Neural progenitor cell (in vitro differentiated cells): ENCODE measurements around the gene SUCNR1. TPM values are rescaled to one million over a fixed set of nuclear protein-coding genes. Genes with fewer than 3 reads are reported as not detected.

Experiments
- DNase-seq: peaks from one replicate; pipeline ENCODE4 v3.0.0-alpha.2; 2016; ENCODE audit warnings: low spot score
- H2AFZ ChIP-seq: fragments of 200-600 bp; sonication (generic); replicated peaks from 2 replicates; pipeline ENCODE4 v1.6.1; 2016; ENCODE audit warnings: antibody characterized with exemption
- H3F3A ChIP-seq: fragments of 200-600 bp; sonication (generic); 2 replicates; pipeline ENCODE4 v1.6.1; 2016; ENCODE audit warnings: antibody characterized with exemption, low read depth
- H3K27ac ChIP-seq: fragments of 200-600 bp; sonication (generic); 2 replicates; pipeline ENCODE4 v1.5.1; 2016; ENCODE audit warnings: mild to moderate bottlenecking
- H3K27me3 ChIP-seq: fragments of 200-600 bp; sonication (generic); 2 replicates; pipeline ENCODE4 v1.6.1; 2016; ENCODE audit warnings: mild to moderate bottlenecking, moderate library complexity
- H3K36me3 ChIP-seq: fragments of 200-600 bp; sonication (generic); 2 replicates; pipeline ENCODE4 v1.5.1; 2016
- H3K4me1 ChIP-seq: fragments of 200-600 bp; sonication (generic); 2 replicates; pipeline ENCODE4 v1.6.1; 2016; ENCODE audit warnings: mixed run types
- H3K4me2 ChIP-seq: fragments of 200-600 bp; sonication (generic); 2 replicates; pipeline ENCODE4 v1.6.1; 2016
- H3K4me3 ChIP-seq: fragments of 200-600 bp; sonication (generic); 2 replicates; pipeline ENCODE4 v1.5.1; 2016
- H3K79me2 ChIP-seq: fragments of 200-600 bp; sonication (generic); 2 replicates; pipeline ENCODE4 v1.6.1; 2016; ENCODE audit warnings: low read depth
- H3K9ac ChIP-seq: fragments of 200-600 bp; sonication (generic); 2 replicates; pipeline ENCODE4 v1.6.1; 2016
- H3K9me3 ChIP-seq: fragments of 200-600 bp; sonication (generic); 2 replicates; pipeline ENCODE4 v1.5.1; 2016; ENCODE audit warnings: low read depth
- H4K20me1 ChIP-seq: fragments of 200-600 bp; sonication (generic); 2 replicates; pipeline ENCODE4 v1.6.1; 2016; ENCODE audit warnings: low read depth
- H3K27ac Mint-ChIP-seq: 3 replicates; pipeline ENCODE4 v1.8.0; 2021; ENCODE audit warnings: mixed read lengths
- H3K27me3 Mint-ChIP-seq: 2 replicates; pipeline ENCODE4 v1.8.0; 2022; ENCODE audit warnings: low read depth, mild to moderate bottlenecking, inconsistent platforms, moderate library complexity, mixed read lengths; ENCODE audit not compliant: insufficient read depth
- H3K36me3 Mint-ChIP-seq: 3 replicates; pipeline ENCODE4 v1.8.0; 2021; ENCODE audit warnings: mixed read lengths
- H3K4me1 Mint-ChIP-seq: 3 replicates; pipeline ENCODE4 v1.8.0; 2021; ENCODE audit warnings: mixed read lengths
- H3K4me3 Mint-ChIP-seq: 3 replicates; pipeline ENCODE4 v1.8.0; 2021; ENCODE audit warnings: mild to moderate bottlenecking, moderate library complexity, mixed read lengths
- H3K9me3 Mint-ChIP-seq: 3 replicates; pipeline ENCODE4 v1.8.0; 2020; ENCODE audit warnings: mixed read lengths
- EZH2 ChIP-seq: fragments of 200-600 bp; sonication (generic); IDR thresholded peaks from 2 replicates; pipeline ENCODE4 v1.6.1; 2017; ENCODE audit warnings: antibody characterized with exemption, mild to moderate bottlenecking, moderate library complexity
- EZH2phosphoT487 ChIP-seq: fragments of 200-600 bp; sonication (generic); IDR thresholded peaks from 2 replicates; pipeline ENCODE4 v1.6.1; 2017; ENCODE audit warnings: antibody characterized with exemption
- total RNA-seq: library from RNA; depleted of rRNA; stranded (reverse); fragments of >200 nt; gene quantifications from 2 replicates; pipeline ENCODE4 v1.2.3, GENCODE V29; 2015; ENCODE audit warnings: low replicate concordance
- TF ChIP-seq, protein P1 (sequence below): fragments of 200-600 bp; sonication (generic); IDR thresholded peaks from 2 replicates; pipeline ENCODE4 v1.5.1; 2017; ENCODE audit warnings: antibody characterized with exemption, mild to moderate bottlenecking

SUCNR1 gene
- total RNA-seq, 1 donor from 2014 or later = not detected

DNA sequence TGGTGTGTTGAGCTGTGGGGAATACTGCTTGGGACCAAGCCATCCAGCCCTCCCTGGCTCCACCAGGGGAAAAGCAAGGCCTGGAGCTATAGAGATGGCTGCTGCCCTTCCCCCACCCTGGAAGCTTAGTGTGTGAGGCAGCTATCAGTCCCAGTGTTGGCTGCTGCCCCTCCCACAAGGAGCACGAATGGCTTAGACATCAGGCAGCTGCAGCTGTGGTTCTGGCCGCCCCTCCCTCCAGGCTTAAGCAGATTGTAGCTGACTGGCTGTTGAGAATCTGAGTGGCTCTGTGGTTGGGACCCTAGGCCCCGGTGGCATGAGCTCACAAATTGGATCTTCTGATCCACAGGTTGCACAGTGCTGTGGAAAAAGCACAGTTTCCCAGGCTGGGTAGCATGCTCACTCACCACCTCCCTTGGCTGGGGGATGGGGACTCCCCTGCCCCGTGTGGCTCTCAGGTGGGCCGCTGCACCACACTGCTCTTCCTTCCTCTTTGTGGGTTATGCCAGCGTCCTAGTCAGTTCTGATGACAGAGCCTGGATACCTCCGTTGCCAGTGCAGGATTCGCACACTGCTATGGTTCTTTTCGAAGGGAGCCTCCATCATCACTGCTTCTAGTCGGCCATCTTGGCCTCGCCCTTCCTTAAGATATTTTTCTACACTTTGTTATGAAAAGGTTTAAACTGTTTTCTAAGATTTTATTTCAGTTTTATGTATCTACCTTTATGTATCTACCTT is 21.2 kb upstream of the SUCNR1 start:
- peaks cover 5% of the 10 kb centered on the region for H3K27me3 Mint-ChIP-seq
- no peaks in the 10 kb centered on the region for H3K9me3 ChIP-seq
- H3K27ac ChIP-seq = no peak overlapping the region
- peaks cover 3% of the 10 kb centered on the region for H3K9me3 Mint-ChIP-seq
- H3K27ac Mint-ChIP-seq = no peak overlapping the region
- no peaks in the 10 kb centered on the region for H3K79me2 ChIP-seq
- no peak overlapping the region for H3K4me3 ChIP-seq
- no peak overlapping the region for H3K9ac ChIP-seq
- H3K4me1 Mint-ChIP-seq = no peaks in the 10 kb centered on the region
- H3K4me3 Mint-ChIP-seq = no peak overlapping the region
- no peaks in the 10 kb centered on the region for H3K27me3 ChIP-seq
- H4K20me1 ChIP-seq = no peaks in the 10 kb centered on the region
- H3F3A ChIP-seq = no peaks in the 10 kb centered on the region
- DNase-seq = peak; percentile 51
- H3K36me3 ChIP-seq = peaks cover 3% of the 10 kb centered on the region
- TF ChIP-seq EZH2 = no peak
- TF ChIP-seq EZH2phosphoT487 = no peak
- TF ChIP-seq, protein P1, sequence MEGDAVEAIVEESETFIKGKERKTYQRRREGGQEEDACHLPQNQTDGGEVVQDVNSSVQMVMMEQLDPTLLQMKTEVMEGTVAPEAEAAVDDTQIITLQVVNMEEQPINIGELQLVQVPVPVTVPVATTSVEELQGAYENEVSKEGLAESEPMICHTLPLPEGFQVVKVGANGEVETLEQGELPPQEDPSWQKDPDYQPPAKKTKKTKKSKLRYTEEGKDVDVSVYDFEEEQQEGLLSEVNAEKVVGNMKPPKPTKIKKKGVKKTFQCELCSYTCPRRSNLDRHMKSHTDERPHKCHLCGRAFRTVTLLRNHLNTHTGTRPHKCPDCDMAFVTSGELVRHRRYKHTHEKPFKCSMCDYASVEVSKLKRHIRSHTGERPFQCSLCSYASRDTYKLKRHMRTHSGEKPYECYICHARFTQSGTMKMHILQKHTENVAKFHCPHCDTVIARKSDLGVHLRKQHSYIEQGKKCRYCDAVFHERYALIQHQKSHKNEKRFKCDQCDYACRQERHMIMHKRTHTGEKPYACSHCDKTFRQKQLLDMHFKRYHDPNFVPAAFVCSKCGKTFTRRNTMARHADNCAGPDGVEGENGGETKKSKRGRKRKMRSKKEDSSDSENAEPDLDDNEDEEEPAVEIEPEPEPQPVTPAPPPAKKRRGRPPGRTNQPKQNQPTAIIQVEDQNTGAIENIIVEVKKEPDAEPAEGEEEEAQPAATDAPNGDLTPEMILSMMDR = no peak
- no peaks in the 10 kb centered on the region for H3K4me1 ChIP-seq
- no peaks in the 10 kb centered on the region for H3K36me3 Mint-ChIP-seq
- no peak overlapping the region for H3K4me2 ChIP-seq
- H2AFZ ChIP-seq = peak overlapping the region; percentile 60

DNA sequence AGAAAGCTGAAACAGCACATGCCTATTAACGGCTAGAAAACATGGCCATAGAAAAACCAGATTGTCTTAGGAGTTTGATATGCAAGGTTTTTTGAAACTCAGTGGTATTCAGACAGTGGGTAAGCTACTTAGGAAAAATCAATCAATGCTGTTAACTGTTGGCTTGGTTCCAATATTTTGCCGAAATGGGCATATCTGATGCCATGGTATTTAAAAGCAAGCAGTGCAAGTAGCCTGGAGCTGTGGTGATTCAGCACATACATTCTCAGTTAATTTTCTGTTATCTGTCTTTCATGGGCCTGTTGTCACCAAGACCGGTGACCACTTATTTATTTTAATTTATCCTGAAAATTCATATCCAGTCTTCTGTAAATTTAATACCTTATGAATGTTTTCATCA is 17.3 kb upstream of the SUCNR1 start:
- TF ChIP-seq EZH2phosphoT487 (no peak), EZH2 (no peak)
- TF ChIP-seq, protein P1 = no peak
- no peaks in the 10 kb centered on the region for H3K79me2 ChIP-seq
- H3K27me3 Mint-ChIP-seq = no peaks in the 10 kb centered on the region
- no peaks in the 10 kb centered on the region for H3K4me1 Mint-ChIP-seq
- no peaks in the 10 kb centered on the region for H3F3A ChIP-seq
- peaks cover 3% of the 10 kb centered on the region for H3K36me3 ChIP-seq
- H3K4me1 ChIP-seq = no peaks in the 10 kb centered on the region
- no peak for DNase-seq
- no peaks in the 10 kb centered on the region for H3K9me3 ChIP-seq
- peak overlapping the region; percentile 43 for H2AFZ ChIP-seq
- H3K27ac Mint-ChIP-seq = no peak overlapping the region
- no peaks in the 10 kb centered on the region for H3K36me3 Mint-ChIP-seq
- H3K27ac ChIP-seq = no peak overlapping the region
- no peak overlapping the region for H3K4me3 ChIP-seq
- H3K27me3 ChIP-seq = no peaks in the 10 kb centered on the region
- H4K20me1 ChIP-seq = no peaks in the 10 kb centered on the region
- H3K9me3 Mint-ChIP-seq = no peaks in the 10 kb centered on the region
- no peak overlapping the region for H3K9ac ChIP-seq
- H3K4me3 Mint-ChIP-seq = no peak overlapping the region
- H3K4me2 ChIP-seq = no peak overlapping the region

DNA sequence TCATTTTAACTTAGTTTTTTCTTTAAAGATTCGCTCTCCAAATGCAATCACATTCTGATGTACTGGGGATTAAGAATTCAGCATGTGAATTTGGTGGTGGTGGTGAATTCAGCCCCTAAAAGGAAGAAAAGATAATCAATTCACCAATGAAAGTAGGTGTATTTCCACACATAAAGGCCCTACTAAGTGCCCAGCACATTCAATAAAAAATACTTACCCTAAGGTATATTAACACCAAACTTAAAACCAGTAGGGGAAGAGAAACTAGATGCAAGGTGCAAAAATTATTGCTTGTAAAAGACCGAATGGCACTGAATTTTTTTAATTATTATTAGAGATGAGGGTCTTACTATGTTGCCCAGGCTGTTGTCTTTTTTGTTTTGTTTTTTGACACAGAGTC is 16.8 kb upstream of the SUCNR1 start:
- H3K9me3 Mint-ChIP-seq = no peaks in the 10 kb centered on the region
- no peak overlapping the region for H3K27ac ChIP-seq
- H3F3A ChIP-seq = no peaks in the 10 kb centered on the region
- no peak overlapping the region for H3K4me3 ChIP-seq
- H3K36me3 ChIP-seq = peaks cover 3% of the 10 kb centered on the region
- no peaks in the 10 kb centered on the region for H3K79me2 ChIP-seq
- no peaks in the 10 kb centered on the region for H3K4me1 Mint-ChIP-seq
- H3K27me3 Mint-ChIP-seq = no peaks in the 10 kb centered on the region
- no peak overlapping the region for H3K9ac ChIP-seq
- no peaks in the 10 kb centered on the region for H3K27me3 ChIP-seq
- no peak overlapping the region for H3K4me2 ChIP-seq
- H3K4me1 ChIP-seq = no peaks in the 10 kb centered on the region
- no peaks in the 10 kb centered on the region for H4K20me1 ChIP-seq
- no peak overlapping the region for H2AFZ ChIP-seq
- no peak overlapping the region for H3K27ac Mint-ChIP-seq
- H3K4me3 Mint-ChIP-seq = no peak overlapping the region
- H3K36me3 Mint-ChIP-seq = no peaks in the 10 kb centered on the region
- H3K9me3 ChIP-seq = no peaks in the 10 kb centered on the region
- DNase-seq = no peak
- no peak for TF ChIP-seq EZH2phosphoT487
- no peak for TF ChIP-seq EZH2
- TF ChIP-seq, protein P1 = no peak
